Stimulated activated CD8-positive, alpha-beta memory T cell treated with anti-CD3 and anti-CD28 coated beads, Interleukin-12 subunit alpha, Interleukin-12 subunit beta, amount 100 ng/mL, for 4 hours (primary cell): ENCODE measurements around the gene SLC26A8.
"Not testable (repeated sequence)": the region's sequence is repeated elsewhere in the genome, so short reads cannot be mapped to it uniquely, and the experiment has no call there.

Source experiments
- DNase-seq: peaks from one replicate; pipeline ENCODE4 v3.0.0-alpha.2; 2020; ENCODE audit warnings: low read depth

SLC26A8 gene

DNA sequence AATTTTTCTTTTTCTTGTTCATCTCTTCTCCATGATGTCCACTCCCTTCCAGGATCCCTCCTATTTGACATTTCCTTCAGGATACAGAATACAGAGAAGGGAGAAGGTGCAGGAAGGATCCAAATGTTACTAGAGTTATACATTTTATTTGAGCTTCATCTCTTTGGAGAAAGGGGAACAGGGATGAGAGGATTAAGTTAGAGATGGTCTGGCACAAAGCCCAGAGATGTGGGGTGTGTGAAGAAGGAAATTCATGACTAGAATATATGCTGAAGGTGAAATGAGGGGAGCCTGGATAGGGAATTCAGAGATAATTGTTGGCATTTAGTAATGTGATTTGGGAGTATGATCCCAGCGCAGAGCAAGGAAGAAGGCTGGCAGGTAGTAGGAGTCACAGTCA, 81.1 kb downstream of the SLC26A8 start:
- DNase-seq: no peak

DNA sequence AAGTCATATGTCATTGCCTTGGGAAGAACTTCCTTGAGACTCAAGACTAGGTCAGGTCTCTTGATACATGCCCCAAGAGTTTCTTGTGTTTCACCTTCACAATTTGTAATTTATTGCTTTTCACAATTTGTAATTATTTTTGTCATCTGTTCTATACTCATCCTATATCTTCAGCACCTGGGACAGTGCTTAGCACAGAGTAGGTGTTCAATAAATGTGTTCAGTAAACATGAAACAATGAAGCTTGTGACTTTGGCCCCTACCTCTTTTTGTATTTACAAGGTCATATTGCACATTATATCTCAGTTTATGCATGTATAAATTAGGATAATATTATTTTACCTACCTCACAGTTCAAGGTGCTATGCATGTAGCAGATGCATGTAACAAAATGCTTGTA, 82.1 kb downstream of the SLC26A8 start:
- no peak for DNase-seq

DNA sequence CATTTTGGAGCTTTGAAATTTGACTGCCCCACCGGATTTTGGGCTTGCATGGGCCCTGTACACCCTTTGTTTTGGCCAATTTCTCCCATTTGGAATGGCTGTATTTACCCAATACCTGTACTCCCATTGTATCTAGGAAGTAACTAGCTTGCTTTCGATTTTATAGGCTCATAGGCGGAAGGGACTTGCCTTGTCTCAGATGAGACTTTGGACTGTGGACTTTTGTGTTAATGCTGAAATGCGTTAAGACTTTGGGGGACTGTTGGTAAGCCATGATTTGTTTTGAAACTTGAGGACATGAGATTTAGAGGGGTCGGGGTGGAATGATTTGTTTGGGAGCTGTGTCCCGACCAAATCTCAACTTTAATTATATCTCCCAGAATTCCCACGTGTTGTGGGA, 83.3 kb downstream of the SLC26A8 start:
- DNase-seq: not testable (repeated sequence)

DNA sequence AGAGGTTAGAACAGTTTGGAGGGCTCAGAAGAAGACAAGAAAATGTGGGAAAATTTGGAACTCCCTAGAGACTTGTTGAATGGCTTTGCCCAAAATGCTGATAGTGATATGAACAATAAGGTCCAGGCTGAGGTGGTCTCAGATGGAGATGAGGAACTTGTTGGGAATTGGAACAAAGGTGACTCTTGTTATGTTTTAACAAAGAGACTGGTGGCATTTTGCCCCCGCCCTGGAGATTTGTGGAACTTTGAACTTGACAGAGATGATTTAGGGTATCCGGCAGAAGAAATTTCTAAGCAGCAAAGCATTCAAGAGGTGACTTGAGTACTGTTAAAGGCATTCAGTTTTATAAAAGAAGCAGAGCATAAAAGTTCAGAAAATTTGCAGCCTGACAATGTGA, 84.4 kb downstream of the SLC26A8 start:
- not testable (repeated sequence) for DNase-seq

DNA sequence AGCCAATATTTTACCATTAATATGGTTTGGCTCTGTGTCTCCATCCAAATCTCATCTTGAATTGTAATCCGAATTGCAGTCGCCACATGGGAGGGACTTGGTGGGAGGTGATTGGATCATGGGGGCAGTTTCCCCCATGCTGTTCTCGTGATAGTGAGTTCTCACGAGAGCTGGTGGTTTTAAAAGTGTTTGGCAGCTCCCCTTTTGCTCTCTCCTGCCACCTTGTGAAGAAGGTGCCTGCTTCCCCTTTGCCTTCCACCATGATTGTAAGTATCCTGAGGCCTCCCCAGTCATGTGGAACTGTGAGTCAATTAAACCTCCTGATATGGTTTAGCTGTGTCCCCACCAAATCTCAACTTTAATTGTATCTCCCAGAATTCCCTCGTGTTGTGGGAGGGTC, 85.2 kb downstream of the SLC26A8 start:
- DNase-seq: not testable (repeated sequence)

DNA sequence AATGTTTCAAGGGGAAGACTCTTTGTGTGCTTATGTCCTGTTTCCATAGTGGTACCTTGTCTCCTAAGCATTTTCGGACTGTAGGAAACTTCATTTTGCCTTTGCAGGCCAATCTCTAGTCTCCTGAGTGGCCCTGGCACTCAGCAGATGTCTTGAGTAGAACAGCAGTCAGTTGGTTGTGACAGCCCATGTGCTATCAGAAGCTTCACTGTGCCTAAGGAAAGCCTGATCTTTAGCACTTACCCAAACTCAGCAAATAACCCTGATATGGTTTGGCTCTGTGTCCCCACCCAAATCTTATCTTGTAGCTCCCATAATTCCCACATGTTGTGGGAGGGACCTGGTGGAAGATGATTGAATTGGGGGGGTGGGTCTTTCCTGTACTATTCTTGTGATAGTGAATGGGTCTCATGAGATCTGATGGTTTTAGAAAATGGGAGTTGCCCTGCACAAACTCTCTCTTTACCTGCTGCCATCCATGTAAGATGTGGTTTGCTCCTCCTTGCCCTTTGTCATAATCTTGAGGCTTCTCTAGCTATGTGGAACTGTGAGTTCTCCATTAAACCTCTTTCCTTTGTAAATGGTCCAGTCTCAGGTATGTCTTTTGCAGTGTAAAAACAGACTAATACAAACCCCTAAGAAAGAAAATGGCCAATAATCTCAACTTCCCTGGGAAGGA, 87.6 kb downstream of the SLC26A8 start:
- no peak for DNase-seq

DNA sequence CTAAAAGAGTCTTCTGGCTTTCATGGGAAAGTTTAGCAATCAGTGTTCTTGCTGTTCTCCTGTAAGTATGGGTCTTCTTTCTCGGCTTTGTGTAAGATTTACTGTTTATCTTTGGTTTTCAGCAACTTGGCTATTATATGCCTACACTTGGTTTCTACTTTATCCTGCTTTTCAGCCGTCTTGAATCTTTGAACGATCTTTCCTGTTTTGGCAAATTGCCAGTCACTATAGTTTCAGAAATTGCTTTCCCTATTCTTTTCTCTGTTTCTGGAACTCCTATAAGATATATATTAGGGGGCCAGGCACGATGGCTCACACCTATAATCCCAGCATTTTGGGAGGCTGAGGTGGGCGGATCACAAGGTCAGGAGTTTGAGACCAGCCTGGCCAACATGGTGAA, 89.0 kb downstream of the SLC26A8 start:
- no peak for DNase-seq

DNA sequence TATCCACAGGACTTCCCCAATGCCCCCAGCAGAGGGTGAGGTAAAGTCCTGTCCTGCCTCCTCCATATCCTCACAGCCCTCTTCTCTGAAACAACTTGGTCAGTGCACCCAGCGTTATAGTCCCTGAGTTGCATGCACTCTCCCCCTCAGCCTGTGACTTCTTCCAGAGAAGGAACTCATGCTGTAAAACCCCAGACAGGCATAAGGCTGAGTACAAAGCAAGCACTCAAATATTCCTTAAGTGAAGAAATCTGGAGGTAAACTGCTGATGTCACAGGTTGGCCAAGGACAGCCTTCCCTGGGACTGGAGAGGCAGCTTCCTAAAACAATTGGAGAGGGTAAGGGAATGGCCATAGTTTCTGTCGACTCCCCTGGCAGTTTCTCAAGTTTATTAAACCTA, 90.6 kb downstream of the SLC26A8 start:
- no peak for DNase-seq

DNA sequence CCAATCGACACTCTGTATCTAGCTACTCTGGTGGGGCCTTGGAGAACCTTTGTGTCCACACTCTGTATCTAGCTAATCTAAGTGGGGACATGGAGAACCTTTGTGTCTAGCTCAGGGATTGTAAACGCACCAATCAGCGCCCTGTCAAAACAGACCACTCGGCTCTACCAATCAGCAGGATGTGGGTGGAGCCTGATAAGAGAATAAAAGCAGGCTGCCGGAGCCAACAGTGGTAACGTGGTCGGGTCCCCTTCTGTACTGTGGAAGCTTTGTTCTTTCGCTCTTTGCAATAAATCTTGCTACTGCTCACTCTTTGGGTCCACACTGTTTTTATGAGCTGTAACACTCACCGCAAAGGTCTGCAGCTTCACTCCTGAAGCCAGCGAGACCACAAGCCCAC, 92.6 kb downstream of the SLC26A8 start:
- DNase-seq: not testable (repeated sequence)

DNA sequence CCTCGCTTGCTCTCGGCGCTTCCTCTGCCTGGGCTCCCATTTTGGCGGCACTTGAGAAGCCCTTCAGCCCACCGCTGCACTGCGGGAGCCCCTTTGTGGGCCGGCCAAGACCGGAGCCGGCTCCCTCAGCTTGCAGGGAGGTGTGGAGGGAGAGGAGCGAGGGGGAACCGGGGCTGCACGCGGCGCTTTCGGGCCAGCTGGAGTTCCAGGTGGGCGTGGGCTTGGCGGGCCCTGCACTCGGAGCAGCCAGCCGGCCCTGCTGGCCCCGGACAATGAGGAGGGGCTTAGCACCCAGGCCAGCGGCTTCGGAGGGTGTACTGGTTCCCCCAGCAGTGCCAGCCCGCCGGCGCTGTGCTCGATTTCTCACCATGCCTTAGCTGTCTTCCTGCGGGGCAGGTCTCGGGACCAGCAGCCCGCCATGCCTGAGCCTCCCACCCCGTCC, 93.3 kb downstream of the SLC26A8 start:
- no peak for DNase-seq

DNA sequence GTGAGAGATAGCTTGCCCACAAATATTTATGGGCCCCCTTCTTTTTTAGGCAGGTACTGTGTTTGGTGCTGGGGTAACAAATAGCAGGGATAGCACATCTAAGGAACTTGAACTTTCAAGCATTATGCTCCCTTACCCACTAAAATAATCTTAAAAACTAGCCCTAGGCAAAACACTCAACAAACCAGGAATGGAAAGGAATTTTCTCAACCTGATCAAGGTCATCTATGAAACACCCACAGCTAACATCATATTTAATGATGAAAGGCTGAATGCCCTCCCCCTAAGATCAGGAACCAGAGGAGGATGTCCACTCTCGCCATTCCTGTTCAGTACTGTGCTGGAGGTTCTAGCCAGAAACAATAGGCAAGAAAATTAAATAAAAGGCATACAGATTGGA, 94.8 kb downstream of the SLC26A8 start:
- DNase-seq: no peak

DNA sequence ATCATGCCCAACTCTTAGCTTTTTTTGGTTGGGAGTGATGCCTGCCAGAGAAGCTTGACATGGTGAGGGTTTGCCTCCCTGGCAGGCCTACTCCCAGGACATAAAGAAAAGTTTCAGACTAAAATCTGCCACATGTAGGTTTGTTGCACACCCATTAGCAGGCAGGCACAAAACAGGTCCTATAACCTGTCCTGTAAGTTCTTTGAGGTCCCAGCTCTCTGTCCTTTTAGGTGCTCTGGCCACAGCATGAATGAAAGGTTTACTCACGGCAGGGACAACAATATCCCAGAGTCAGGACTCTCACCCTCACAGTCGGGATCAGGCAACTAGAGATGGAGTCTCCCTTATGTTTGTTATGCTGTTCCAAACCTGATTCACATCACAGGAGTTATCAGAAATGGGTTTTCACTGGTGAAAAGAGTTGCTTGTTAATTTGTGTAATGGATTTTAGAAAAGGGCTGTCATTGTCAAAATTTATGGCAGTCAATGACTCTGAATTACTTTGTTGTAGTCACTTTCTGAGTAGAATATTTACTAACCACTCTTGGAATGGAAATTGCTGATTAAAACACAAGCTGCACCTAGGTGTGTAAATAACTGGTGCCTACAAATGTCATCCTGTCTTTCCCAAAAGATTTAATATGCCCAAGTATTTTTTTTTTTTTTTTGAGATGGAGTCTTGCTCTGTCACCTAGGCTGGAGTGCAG, 97.8 kb downstream of the SLC26A8 start:
- DNase-seq: no peak

DNA sequence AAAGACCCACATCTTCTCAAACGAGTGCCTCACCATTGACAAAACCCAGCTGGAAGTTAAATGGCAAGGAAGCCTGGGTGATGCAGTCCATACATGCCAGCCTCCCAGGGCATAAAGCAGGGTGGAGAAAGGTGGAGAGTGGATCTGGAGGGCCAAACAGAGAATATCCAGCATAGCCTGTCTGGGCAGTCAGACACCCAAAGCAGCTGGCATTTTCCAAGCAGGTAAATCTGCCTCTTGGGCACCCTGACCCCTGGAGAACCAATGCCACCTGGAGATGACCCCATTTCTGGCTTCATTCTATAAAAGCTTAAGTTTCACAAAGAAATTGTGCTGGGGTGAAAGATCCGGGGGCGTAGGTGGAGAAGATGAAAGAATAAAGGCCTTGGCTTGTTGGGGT, 98.5 kb downstream of the SLC26A8 start:
- no peak for DNase-seq

DNA sequence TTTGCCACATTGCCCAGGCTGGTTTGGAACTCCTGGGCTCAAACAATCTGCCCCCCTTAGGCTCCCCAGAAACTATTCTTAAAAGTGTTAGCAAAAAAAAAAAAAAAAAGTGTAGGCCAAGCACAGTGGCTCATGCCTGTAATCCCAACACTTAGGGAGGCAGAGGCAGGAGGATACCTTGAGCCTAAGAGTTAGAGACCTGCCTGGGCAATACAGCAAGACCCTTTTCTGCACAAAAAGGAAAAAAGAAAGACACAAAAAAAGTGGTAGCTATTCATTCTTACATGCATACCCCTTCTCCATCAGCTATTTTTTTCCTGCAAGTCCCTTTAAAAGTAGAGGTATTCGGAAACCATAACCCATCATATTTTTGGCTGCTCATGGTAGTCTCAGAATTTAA, 100.3 kb downstream of the SLC26A8 start:
- no peak for DNase-seq

DNA sequence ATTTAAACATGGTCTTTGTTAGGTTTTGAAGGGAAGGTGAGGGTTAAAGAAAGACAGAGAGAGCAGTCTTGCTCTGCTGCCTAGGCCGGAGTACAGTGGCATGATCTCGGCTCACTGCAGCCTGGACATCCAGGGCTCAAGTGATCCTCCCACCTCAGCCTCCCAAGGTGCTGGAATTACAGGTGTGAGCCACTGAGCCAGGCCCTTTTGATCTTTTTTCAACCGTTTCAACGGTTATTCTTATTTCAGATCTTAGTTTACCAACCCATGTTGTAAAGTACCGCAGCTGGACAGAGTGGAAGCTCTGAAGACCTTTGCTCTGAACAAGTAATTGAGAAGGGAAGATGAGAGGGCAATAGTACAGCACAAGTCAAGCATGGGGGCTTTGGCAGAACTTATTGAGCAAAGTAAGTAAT, 102.3 kb downstream of the SLC26A8 start:
- no peak for DNase-seq

DNA sequence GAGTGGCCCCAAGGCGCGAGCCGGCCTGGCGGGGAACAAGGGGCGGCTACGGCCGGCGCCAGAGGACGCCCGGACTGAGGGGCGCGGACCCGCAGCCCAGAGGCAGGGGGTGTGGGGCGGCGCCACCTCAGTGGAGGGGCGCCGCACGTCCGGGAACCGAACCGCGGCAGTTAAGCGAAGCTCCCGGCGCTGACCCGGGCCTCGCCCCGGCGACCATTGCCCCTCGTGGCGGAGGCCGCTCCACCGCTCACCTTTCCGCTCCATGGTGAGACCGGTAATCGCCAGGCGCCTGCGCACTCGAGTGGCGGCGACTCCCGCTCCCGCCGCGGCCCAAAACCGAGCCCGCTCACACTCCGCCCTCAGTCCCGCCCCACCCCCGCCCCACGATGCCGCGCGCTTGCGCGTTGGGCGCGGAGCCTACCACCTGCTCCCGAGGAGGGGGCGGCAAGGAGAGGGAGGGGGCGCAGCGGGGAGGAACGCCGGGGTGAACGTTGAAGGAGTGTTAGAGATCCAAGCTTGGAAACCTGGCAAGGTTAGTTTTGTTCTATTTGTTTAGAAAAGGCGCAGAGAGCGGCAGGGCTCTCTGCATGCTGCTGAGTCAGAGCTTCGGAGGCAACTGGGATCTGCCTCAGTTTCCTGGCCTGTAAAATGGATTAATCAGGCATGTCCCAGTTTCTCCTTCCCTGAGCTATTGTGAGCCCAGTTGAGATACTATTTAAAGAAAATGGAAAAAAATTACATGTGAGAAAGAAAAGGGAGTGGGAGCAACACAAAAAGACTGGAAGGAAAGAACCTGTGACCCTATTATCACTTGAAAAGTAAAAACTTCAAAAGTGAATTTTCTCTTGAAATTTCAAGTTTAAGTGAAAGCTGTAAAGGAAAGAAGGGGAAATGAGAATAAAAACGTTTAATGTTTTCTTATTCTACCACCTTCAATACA, 103.4 kb downstream of the SLC26A8 start, which contains the start of gene SRPK1:
SRPK1 (minus strand) TSS at position 306 of the 940 bp plus-strand sequence; CDS start at position 264, 42 bp downstream.
- peak; percentile 77 for DNase-seq

DNA sequence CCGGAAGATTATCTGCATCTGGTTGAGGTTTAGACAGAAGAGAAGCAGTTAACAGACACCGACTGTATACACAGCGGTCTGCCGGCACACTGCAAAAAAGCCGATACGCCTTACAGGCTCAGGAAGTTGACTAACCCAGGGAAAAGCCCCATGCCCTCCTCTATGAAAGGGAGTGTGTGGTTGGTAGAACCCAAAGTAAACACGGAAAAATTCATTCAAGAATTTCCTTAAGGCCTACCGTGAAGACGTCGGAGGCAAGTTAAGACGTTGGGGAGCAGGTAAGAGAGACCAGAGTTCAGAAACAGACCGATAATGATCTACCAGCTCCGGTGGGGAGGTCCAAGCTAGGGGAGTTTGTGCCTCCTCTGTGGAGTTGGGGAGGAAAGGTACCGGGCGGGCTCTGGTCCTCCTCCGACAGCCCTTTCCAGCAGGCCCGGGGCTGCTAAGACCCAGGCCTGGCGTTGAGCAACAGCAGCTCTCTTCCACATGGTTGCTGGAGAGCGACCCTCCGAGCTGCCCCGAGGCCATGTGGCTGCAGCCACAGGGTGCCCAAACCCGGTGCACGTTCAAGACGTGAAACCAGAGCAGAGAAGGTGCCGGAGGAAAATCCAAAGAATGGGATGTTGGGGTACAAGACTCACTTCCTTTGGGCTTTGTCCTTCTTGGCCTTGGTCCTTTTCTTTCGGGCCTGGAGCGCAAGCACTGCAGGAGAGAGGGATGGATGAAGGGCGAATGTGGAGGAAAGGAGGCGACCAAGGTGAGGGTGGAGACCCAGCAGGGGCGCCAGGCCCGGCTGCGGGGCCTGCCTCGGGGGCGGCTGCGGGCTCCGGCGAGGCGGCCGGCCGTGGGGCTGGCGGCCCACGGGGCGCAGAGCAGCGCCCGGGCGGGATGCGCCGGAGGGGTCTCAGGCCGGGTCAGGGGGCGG, 104.4 kb downstream of the SLC26A8 start:
- peak; percentile 16 for DNase-seq

DNA sequence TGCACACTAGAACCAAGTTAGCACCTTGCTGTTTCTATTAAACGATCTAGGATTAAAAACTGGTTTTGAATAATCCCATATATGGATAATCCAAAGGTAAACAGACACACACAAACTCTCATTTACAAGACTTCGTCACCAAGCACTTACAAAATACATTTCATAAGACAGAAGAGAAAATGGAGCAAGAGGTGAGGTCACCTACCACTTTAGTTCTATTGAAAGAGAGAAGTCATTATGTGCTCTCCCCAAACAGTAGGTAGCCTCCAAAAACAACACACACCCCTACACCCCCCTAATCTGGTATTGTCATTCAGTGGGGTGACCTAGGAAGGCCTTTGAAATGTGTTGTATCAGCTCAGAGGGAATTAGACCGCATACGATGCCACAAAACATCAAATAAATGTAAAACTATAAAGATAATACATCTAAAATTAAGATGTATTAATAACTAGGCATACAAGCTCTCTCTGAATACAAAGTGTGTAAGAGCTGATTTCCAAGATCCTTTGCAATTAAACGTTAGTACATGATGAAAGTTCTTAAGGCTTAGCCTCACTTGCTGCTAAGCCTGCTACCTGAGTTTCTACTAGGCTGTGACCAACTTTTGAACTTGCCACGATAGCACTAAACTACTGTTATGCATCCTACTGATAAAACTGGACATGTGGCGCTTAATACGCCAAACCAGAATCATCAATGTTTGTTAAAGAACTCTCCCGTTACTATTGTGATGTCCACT, 105.2 kb downstream of the SLC26A8 start:
- no peak for DNase-seq

DNA sequence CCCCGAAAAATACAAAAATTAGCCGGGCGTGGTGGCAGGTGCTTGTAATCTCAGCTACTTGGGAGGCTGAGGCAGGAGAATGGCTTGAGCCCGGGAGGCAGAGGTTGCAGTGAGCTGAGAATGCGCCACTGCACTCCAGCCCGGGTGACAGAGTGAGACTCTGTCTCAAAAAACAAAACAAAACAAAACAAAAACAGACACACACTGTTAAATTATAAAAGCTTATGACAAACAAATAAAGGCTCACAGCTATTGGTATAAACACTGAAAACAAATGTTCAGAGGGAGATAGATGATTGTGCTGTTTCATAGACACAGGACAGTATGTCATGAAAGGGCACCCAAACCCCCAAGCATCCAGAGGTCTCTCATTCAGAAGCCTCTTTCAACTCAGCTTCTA, 107.5 kb downstream of the SLC26A8 start:
- not testable (repeated sequence) for DNase-seq

DNA sequence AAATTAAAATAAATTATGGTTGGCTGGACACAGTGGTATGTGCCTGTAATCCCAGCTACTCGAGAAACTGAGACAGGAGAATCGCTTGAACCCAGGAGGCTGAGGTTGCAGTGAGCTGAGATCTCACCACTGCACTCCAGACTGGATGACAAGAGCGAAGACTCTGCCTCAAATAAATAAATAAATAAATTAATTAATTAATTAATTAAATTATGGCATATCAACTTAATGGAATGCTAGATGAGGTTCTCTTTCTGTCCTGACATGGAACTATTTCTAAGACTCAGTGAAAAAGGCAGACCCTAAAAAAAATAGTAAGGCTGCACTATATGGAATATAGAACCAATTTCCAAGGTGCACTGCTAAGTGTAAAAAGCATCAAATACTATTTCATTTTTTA, 108.4 kb downstream of the SLC26A8 start:
- DNase-seq: no peak

DNA sequence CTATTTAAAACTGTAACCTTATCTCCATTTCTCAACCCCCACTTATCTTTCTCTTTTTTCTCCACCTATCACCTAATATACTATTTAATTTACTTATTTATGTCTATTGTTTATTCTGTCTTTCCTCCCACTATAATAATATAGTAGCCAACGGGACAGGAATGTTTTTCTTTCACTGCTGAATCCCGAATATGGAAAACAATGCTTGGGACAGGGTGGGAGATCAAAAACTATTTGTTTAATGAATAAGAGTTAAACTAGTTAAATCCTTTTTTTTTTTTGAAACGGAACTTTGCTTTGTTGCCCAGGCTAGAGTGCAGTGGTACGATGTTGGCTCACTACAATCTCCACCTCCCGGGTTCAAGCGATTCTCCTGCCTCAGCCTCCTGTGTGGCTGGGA, 109.9 kb downstream of the SLC26A8 start:
- DNase-seq: no peak
